ENCODE results near the gene PRPF6.

GRCh38 chr20:64015635-64016034 lies 34.7 kb downstream of the PRPF6 start:
- TF ChIP-seq POLR2AphosphoS5 (IDR thresholded peaks at IDR 0.05) (no peak), POLR2A (IDR thresholded peaks at IDR 0.05) (no peak), EP300 (IDR thresholded peaks at IDR 0.05) (no peak)
- TF ChIP-seq, protein P1, sequence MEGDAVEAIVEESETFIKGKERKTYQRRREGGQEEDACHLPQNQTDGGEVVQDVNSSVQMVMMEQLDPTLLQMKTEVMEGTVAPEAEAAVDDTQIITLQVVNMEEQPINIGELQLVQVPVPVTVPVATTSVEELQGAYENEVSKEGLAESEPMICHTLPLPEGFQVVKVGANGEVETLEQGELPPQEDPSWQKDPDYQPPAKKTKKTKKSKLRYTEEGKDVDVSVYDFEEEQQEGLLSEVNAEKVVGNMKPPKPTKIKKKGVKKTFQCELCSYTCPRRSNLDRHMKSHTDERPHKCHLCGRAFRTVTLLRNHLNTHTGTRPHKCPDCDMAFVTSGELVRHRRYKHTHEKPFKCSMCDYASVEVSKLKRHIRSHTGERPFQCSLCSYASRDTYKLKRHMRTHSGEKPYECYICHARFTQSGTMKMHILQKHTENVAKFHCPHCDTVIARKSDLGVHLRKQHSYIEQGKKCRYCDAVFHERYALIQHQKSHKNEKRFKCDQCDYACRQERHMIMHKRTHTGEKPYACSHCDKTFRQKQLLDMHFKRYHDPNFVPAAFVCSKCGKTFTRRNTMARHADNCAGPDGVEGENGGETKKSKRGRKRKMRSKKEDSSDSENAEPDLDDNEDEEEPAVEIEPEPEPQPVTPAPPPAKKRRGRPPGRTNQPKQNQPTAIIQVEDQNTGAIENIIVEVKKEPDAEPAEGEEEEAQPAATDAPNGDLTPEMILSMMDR (IDR thresholded peaks at IDR 0.05) = no peak

All from upper lobe of left lung (tissue), 4 donors.